Upper lobe of right lung (tissue), 1 donor: ENCODE results near the gene SNAPC2. TPM values are rescaled to one million over a fixed set of nuclear protein-coding genes. Genes with fewer than 3 reads are reported as not detected.
A peak's percentile ranks its signal among the peaks of the same experiment; 100 is the strongest.
"Not testable (repeated sequence)": the region's sequence is repeated elsewhere in the genome, so short reads cannot be mapped to it uniquely, and the experiment has no call there.

Experiments used
- ATAC-seq: fragments of 200-7000 bp; cut with Tn5 transposase; one replicate; pipeline ENCODE4 v1.9.1; 2020; ENCODE audit warnings: mild to moderate bottlenecking, moderate library complexity
- DNase-seq: peaks from one replicate; pipeline ENCODE4 v3.0.0-alpha.2; 2020
- H3K27ac ChIP-seq: fragments of 200-600 bp; one replicate; pipeline ENCODE4 v1.8.0; 2022
- H3K27me3 ChIP-seq: fragments of 200-600 bp; one replicate; pipeline ENCODE4 v1.8.0; 2022; ENCODE audit warnings: mild to moderate bottlenecking
- H3K36me3 ChIP-seq: fragments of 200-600 bp; one replicate; pipeline ENCODE4 v1.8.0; 2022
- H3K4me1 ChIP-seq: fragments of 200-600 bp; one replicate; pipeline ENCODE4 v1.8.0; 2022
- H3K4me3 ChIP-seq: fragments of 200-600 bp; one replicate; pipeline ENCODE4 v1.8.0; 2022; ENCODE audit warnings: mild to moderate bottlenecking
- H3K9me3 ChIP-seq: fragments of 200-600 bp; one replicate; pipeline ENCODE4 v1.8.0; 2022
- CTCF ChIP-seq: fragments of 200-600 bp; IDR thresholded peaks from one replicate; pipeline ENCODE4 v1.8.0; 2022; ENCODE audit warnings: antibody characterized with exemption
- intact Hi-C: fragments of 100-400 bp; cut with DNase I; formaldehyde crosslinking; loops from one replicate; pipeline ENCODE4 v1.11.0; 2022
- total RNA-seq: library from RNA; stranded (reverse); fragmentation: NEBNext Ultra II Directional; extraction: Animal tissue kit (Norgen Biotek cat#: 25700); gene quantifications from one replicate; pipeline ENCODE4 v1.2.1, GENCODE V29; 2021
- donor health status: DM: no; HTN: yes; CAD: no; lungs with severe emphysema.

Gene SNAPC2
- total RNA-seq, 1 donor from 2014 or later: 28.9 TPM

- H3K36me3 ChIP-seq: peaks cover 16% of the 10 kb centered on the region
- peak; percentile 87 for DNase-seq
- H3K4me1 ChIP-seq: peaks cover 12% of the 10 kb centered on the region
- intact Hi-C loops: loop anchor here (10.0 kb wide), 1 partner anchor 311 kb away; no protein-coding TSS in a partner anchor
- H3K4me3 ChIP-seq: peak overlapping the region; percentile 92
- no peaks in the 10 kb centered on the region for H3K9me3 ChIP-seq
- peak overlapping the region; percentile 88 for H3K27ac ChIP-seq
- peak; percentile 66 for ATAC-seq
- H3K27me3 ChIP-seq: no peaks in the 10 kb centered on the region
- TF ChIP-seq CTCF: peak; percentile 82
Measured at GRCh38 chr19:7944177-7944761, 24.1 kb downstream of the SNAPC2 start.

- intact Hi-C loops: loop anchor here (10.0 kb wide), 1 partner anchor 307 kb away; no protein-coding TSS in a partner anchor
- Histone ChIP-seq H3K27me3 (no peaks in the 10 kb centered on the region), H3K9me3 (no peaks in the 10 kb centered on the region), H3K4me1 (peaks cover 8% of the 10 kb centered on the region), H3K36me3 (no peaks in the 10 kb centered on the region), H3K27ac (no peak overlapping the region), H3K4me3 (no peak overlapping the region)
- no peak for TF ChIP-seq CTCF
- ATAC-seq (no peak), DNase-seq (no peak)
Measured at GRCh38 chr19:7947939-7948338, 27.8 kb downstream of the SNAPC2 start.

- intact Hi-C loops: no loop called here
- Histone ChIP-seq H3K4me3 (no peak overlapping the region), H3K27me3 (no peaks in the 10 kb centered on the region)
Measured at GRCh38 chr19:7953060-7953459, 32.9 kb downstream of the SNAPC2 start.

GRCh38 chr19:7953576-7953975, 33.4 kb downstream of the SNAPC2 start:
- TF ChIP-seq CTCF: no peak
- Histone ChIP-seq H3K4me1 (peaks cover 5% of the 10 kb centered on the region), H3K4me3 (no peak overlapping the region), H3K27me3 (no peaks in the 10 kb centered on the region), H3K36me3 (no peaks in the 10 kb centered on the region), H3K9me3 (no peaks in the 10 kb centered on the region), H3K27ac (no peak overlapping the region)
- intact Hi-C loops: no loop called here
- ATAC-seq (no peak), DNase-seq (no peak)

More at GRCh38 chr19:7953060-7953459, 32.9 kb downstream of the SNAPC2 start:
- H3K27ac ChIP-seq: no peak overlapping the region
- no peaks in the 10 kb centered on the region for H3K9me3 ChIP-seq
- no peaks in the 10 kb centered on the region for H3K36me3 ChIP-seq
- DNase-seq (no peak), ATAC-seq (peak; percentile 81)
- no peak for TF ChIP-seq CTCF
- H3K4me1 ChIP-seq: peaks cover 5% of the 10 kb centered on the region

- Histone ChIP-seq H3K27ac (no peak overlapping the region), H3K36me3 (peaks cover 7% of the 10 kb centered on the region), H3K4me1 (peaks cover 5% of the 10 kb centered on the region), H3K27me3 (no peaks in the 10 kb centered on the region), H3K9me3 (no peaks in the 10 kb centered on the region), H3K4me3 (no peak overlapping the region)
- no peak for TF ChIP-seq CTCF
- DNase-seq: no peak
- intact Hi-C loops: no loop called here
- ATAC-seq: no peak
Measured at GRCh38 chr19:7955696-7956095, 35.6 kb downstream of the SNAPC2 start.

GRCh38 chr19:7959211-7959610, 39.1 kb downstream of the SNAPC2 start:
- intact Hi-C loops: no loop called here
- no peaks in the 10 kb centered on the region for H3K4me1 ChIP-seq

GRCh38 chr19:7961082-7961481, 40.9 kb downstream of the SNAPC2 start:
- H3K27ac ChIP-seq, DNase-seq, H3K9me3 ChIP-seq, H3K4me3 ChIP-seq, ATAC-seq, H3K4me1 ChIP-seq, intact Hi-C loops, H3K27me3 ChIP-seq: not testable (repeated sequence)
- H3K36me3 ChIP-seq: peaks cover 56% of the 10 kb centered on the region

More at GRCh38 chr19:7959211-7959610, 39.1 kb downstream of the SNAPC2 start:
- DNase-seq: no peak
- Histone ChIP-seq H3K27ac (no peak overlapping the region), H3K9me3 (no peaks in the 10 kb centered on the region), H3K36me3 (peaks cover 41% of the 10 kb centered on the region), H3K4me3 (no peak overlapping the region), H3K27me3 (no peaks in the 10 kb centered on the region)
- ATAC-seq: no peak
- TF ChIP-seq CTCF: no peak
